Natural killer cell treated with Interleukin-12 subunit alpha and Interleukin-12 subunit beta and Interleukin-15 and Interleukin-18, amount 100 ng/mL, for 72 hours (primary cell): ENCODE measurements around the gene IL17REL. TPM values are rescaled to one million over a fixed set of nuclear protein-coding genes. Genes with fewer than 3 reads are reported as not detected.
"Not testable (repeated sequence)": the region's sequence is repeated elsewhere in the genome, so short reads cannot be mapped to it uniquely, and the experiment has no call there.

Experiments
- ATAC-seq, 2 donors: fragments of 150-1000 bp; cut with Tn5 transposase in 1 of 2; sonication (Bioruptor Pico), chemical (Tn5 transposase) in 1 of 2; 2 replicates each; pipeline ENCODE4 v1.10.0; 2021
- DNase-seq: peaks from one replicate; pipeline ENCODE4 v3.0.0; 2022; ENCODE audit warnings: low spot score
- H3K27ac Mint-ChIP-seq, 2 donors: 1 replicate in 1 of 2; 2 replicates in 1 of 2; pipeline ENCODE4 v1.8.0; 2022; ENCODE audit warnings: mixed read lengths in 2 of 2, mild to moderate bottlenecking in 1 of 2, moderate library complexity in 1 of 2
- H3K27me3 Mint-ChIP-seq, 2 donors: 1 replicate in 1 of 2; 2 replicates in 1 of 2; pipeline ENCODE4 v1.8.0; 2022; ENCODE audit warnings: mixed read lengths in 2 of 2
- H3K36me3 Mint-ChIP-seq: one replicate; pipeline ENCODE4 v1.8.0; 2022; ENCODE audit warnings: mixed read lengths
- H3K4me1 Mint-ChIP-seq, 2 donors: 1 replicate in 1 of 2; 2 replicates in 1 of 2; pipeline ENCODE4 v1.8.0; 2022; ENCODE audit warnings: low read depth in 2 of 2, mixed read lengths in 2 of 2, mild to moderate bottlenecking in 1 of 2
- H3K4me3 Mint-ChIP-seq: one replicate; pipeline ENCODE4 v1.8.0; 2022; ENCODE audit warnings: mixed read lengths
- H3K9me3 Mint-ChIP-seq: 2 replicates; pipeline ENCODE4 v1.8.0; 2022; ENCODE audit warnings: mixed read lengths
- total RNA-seq, 2 donors: library from RNA; stranded (reverse); gene quantifications; one replicate each; pipeline ENCODE4 v1.2.3, GENCODE V29; 2022

The IL17REL gene
- total RNA-seq, 2 donors from 2014 or later, result not detected

DNA sequence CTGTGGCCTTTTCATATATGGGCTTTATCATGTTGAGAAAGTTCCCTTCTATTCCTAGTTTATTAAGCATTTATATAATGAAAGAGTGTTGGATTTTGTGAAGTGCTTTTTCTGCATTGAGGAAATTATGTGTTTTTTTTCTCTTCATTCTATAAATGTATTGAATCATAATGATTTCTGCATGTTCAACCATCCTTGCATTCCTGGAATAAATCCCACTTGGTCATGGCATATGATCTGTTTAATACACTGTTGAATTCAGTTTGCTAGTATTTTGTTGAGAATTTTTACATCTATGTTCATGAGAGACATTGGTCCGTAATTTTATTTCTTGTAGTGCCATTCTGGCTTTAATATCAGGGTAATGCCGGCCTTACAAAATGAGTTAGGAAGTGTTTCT lies 26.2 kb downstream of the IL17REL start:
- Mint-ChIP-seq H3K9me3 (peaks cover 10% of the 10 kb centered on the region), H3K27ac (no peak overlapping the region), H3K4me3 (no peak overlapping the region), H3K36me3 (peaks cover 23% of the 10 kb centered on the region), H3K27me3 (peaks cover 39 to 42% of the 10 kb centered on the region in 2 donors), H3K4me1 (peaks cover 0 to 5% of the 10 kb centered on the region in 2 donors)
- DNase-seq (no peak), ATAC-seq (no peak)

DNA sequence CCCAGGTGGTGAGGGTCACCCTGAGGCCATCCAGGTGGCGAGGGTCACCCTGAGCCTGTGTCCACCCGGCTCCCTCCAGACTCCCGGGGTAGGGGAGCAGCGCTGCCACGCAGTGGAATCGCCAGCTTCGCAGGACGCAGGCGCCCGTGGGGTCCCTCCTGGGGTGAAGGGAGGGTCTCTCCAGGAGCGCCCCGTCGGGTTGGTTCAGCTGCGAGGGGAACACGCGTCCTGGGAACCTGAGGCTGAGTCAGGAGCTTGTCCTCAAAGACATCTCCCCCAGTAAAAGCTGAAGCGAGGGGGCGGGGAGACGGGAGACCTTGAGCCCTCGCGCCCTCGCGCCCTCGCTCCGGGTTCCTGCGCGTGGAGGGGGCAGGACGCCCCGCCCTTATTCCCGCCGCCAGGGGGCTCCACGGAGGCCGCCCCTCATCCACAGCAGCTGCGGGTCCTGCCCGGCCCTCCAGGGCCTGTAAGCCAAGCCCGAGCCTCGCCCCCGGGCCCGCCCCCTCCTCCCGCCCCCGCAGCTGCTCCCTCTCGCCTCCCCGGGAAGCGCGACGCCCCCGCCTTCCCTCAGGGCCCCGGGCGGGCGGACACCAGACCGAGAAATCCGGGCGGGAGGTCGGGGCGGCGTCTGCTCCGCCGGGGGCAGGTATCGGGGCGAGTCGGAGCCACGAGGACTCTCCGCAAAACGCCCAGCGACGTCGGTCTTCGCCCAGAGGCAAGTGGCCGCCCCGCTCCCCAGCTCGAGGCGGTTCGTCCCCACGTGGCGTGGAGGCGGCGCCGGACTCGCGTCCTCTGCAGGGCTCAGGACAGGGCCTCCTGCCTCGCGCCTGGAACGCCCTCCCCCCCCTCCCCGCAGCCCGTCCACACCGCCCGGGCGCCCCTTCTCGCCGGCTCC lies 29.2 kb downstream of the IL17REL start:
- DNase-seq (peak; percentile 60), ATAC-seq (peak; percentile 58 to 77)
- peaks cover 7 to 9% of the 10 kb centered on the region in 2 donors for H3K4me1 Mint-ChIP-seq
- no peak overlapping the region for H3K4me3 Mint-ChIP-seq
- peaks cover 9% of the 10 kb centered on the region for H3K9me3 Mint-ChIP-seq
- H3K27me3 Mint-ChIP-seq, result peaks cover 29 to 30% of the 10 kb centered on the region in 2 donors
- H3K27ac Mint-ChIP-seq, result no peak overlapping the region
- H3K36me3 Mint-ChIP-seq, result peaks cover 28% of the 10 kb centered on the region

DNA sequence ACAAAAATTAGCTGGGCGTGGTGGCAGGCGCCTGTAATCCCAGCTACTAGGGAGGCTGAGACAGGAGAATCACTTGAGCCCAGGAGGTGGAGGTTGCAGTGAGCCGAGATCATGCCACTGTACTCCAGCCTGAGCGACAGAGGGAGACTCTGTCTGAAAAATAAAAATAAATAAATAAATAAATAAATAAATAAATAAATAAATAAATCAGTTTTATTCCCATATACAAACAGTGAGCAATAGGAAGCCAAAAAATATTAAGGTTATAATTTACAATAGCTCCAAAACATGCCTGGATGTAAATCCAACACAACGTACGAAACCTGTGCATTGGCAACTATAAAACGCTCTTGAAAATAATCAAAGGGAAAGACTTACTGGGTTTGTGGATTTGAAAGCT lies 30.8 kb downstream of the IL17REL start:
- not testable (repeated sequence) for H3K9me3 Mint-ChIP-seq, ATAC-seq, H3K4me1 Mint-ChIP-seq, H3K27ac Mint-ChIP-seq, DNase-seq, H3K4me3 Mint-ChIP-seq
- Mint-ChIP-seq H3K27me3 (peaks cover 26 to 30% of the 10 kb centered on the region in 2 donors), H3K36me3 (peaks cover 21% of the 10 kb centered on the region)

DNA sequence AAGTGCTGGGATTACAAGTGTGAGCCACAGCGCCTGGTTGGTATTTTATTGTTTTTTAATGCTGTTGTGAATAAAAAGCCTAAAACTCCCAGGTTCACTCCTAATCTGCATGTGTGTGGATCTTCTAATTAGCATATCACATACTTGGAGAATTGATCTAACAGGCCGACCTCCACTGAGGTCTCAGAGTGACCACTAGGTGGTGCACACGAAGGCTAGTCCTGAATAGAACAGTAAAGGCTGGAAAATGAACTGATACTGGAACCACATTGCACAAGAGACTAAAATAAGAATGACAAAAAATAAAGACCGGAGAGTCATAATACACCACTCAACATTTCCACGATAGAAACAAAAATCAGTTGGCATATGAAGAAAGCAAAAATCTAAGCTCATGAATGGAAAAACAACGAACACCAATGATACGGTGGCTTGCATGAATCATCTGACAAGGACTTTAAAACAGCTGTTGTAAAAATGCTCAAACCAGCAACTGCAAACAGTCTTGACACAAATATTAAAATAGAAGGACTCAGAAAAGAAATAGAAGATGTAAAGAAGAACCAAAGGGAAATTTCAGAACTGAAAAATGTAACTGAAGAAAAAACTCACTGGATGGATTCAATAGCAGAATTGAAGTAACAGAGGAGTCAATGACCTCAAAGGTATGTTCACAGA lies 32.8 kb downstream of the IL17REL start:
- Mint-ChIP-seq H3K27me3 (peaks cover 9% of the 10 kb centered on the region in 2 donors), H3K9me3 (peaks cover 4% of the 10 kb centered on the region), H3K4me1 (peaks cover 18 to 23% of the 10 kb centered on the region in 2 donors), H3K36me3 (peaks cover 5% of the 10 kb centered on the region), H3K4me3 (no peak overlapping the region), H3K27ac (no peak overlapping the region)
- DNase-seq (peak; percentile 60), ATAC-seq (peak in 1 of 2 donors; percentile 67)

DNA sequence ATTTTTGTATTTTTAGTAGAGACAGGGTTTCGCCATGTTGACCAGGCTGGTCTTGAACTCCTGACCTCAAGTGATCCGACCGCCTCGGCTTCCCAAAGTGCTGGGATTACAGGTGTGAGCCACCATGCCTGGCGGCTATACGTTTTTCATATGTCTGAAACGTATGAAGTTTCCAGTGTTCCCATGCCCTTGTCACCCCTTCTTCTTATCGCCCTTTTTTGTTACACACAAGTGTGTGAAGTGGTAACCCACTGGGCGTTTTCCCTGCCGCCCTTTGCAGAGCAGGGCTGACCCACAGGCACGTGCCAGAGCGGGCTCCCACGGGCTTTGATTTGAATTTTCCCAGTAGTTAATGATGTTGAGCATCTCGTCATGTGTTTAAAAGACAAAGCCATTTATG lies 35.0 kb downstream of the IL17REL start:
- Mint-ChIP-seq H3K4me3 (no peak overlapping the region), H3K9me3 (peaks cover 4% of the 10 kb centered on the region), H3K4me1 (peaks cover 12 to 23% of the 10 kb centered on the region in 2 donors), H3K36me3 (peaks cover 5% of the 10 kb centered on the region), H3K27me3 (peaks cover 0 to 2% of the 10 kb centered on the region in 2 donors), H3K27ac (no peak overlapping the region)
- ATAC-seq (no peak), DNase-seq (no peak)

DNA sequence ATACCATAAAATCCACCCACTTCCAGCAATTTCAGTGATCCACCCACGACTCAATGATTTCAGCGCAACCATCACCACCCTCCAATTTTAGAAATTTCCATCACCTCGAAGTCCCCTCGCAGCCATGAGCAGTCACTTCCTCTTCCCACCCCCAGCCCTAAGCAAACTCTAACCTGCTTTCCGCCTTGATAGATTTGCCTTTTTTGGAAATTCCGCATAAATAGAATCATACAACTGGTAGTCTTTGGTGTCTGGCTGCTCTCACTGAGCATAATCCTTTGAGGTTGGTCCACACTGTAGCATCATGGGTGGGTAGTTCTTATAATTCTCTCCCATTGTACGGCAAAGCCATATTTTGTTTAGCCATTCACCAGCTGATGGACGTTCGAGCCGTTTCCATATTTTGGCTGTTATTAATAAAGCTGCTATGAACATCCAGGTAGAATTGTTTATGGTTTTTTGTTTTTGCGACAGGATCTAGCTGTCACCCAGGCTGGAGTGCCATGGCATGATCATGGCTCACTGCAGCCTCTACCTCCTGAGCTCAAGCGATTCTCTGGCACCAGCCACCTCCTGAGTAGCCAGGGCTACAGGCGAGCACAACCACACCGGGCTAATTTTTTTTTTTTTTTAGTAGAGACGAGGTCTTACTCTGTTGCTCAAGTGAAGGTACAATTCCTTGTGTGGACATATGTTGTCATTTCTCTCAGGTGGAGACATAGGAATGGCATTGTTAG lies 36.0 kb downstream of the IL17REL start:
- Mint-ChIP-seq H3K36me3 (peaks cover 5% of the 10 kb centered on the region), H3K27ac (peak overlapping the region; percentile 18 to 38), H3K27me3 (no peaks in the 10 kb centered on the region), H3K9me3 (peaks cover 4% of the 10 kb centered on the region), H3K4me3 (no peak overlapping the region), H3K4me1 (peaks cover 12 to 23% of the 10 kb centered on the region in 2 donors)
- ATAC-seq, result peak in 1 of 2 donors; percentile 6
- DNase-seq, result peak; percentile 62

DNA sequence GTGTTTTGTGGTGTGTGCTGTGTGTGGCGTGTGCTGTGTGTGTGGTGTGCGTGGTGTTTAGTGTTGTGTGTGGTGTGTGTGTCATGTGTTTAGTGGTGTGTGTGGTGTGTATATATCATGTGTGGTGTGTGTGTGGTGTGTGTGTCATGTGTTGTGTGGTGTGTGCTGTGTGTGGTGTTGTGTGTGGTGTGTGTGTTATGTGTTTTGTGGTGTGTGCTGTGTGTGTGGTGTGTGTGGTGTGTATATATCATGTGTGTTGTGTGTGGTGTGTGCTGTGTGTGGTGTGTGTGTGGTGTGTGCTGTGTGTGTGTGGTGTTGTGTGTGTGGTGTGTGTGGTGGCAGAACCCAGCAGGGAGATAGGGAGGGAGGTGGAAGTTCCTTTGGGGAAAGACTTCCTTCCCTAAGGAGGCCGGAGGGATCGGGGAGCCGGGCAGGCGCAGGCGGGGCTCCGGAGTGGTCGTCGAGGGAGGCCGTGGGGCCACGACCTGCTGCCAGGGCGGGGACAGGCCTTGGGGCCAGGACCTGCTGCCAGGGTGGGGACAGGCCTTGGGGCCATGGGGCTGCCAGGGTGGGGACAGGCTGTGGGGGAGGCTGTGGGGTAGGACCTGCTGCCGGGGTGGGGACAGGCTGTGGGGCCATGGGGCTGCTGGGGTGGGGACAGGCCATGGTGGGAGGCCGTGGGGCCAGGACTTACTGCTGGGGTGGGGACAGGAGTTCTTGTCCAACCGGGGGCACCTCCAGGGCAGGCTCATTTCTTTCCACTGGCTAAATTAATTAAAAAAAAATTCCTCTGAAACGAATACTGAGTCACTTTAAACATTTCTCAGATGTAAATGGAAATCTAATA lies 36.8 kb downstream of the IL17REL start:
- no peaks in the 10 kb centered on the region for H3K27me3 Mint-ChIP-seq
- peak; percentile 60 for DNase-seq
- peak; percentile 32 to 40 for ATAC-seq
- H3K36me3 Mint-ChIP-seq, result peaks cover 5% of the 10 kb centered on the region
- H3K4me3 Mint-ChIP-seq, result peak overlapping the region; percentile 54
- H3K4me1 Mint-ChIP-seq, result peaks cover 15 to 27% of the 10 kb centered on the region in 2 donors
- H3K27ac Mint-ChIP-seq, result peak overlapping the region; percentile 29 to 50
- peaks cover 4% of the 10 kb centered on the region for H3K9me3 Mint-ChIP-seq

DNA sequence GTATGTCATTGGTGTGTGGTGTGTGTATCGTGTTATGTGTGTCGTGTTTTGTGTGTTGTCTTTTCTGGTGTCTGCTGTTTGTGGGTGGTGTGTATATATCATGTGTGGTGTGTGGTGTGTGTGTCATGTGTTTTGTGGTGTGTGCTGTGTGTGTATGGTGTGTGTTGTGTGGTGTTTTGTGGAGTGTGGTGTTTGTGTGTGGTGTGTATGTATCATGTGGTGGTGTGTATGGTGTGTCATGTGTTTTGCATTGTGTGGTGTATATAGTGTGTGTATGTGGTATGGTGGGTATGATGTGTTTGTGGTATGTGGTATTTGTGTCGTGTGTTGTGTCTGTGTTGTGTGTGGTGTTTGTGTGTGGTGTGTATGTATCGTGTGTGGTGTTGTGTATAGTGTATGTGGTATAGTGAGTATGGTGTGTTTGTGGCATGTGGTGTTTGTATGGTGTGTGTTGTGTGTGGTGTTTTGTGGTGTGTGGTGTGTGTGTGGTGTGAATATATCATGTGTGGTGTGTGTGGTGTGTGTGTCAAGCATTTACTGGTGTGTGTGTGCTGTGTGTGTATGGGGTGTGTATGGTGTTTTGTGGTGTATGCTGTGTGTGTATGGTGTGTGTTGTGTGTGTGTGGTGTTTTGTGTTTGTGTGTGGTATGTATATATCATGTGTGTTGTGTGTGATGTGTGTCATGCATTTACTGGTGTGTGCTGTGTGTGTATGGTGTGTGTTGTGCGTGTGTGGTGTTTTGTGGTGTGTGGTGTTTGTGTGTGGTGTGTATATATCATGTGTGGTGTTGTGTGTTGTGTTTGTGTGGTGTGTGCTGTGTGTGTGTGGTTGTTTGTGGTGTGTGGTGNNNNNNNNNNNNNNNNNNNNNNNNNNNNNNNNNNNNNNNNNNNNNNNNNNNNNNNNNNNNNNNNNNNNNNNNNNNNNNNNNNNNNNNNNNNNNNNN lies 39.3 kb downstream of the IL17REL start:
- Mint-ChIP-seq H3K36me3 (no peaks in the 10 kb centered on the region), H3K4me3 (no peak overlapping the region), H3K27me3 (no peaks in the 10 kb centered on the region), H3K27ac (no peak overlapping the region), H3K4me1 (peaks cover 16 to 25% of the 10 kb centered on the region in 2 donors), H3K9me3 (no peaks in the 10 kb centered on the region)
- ATAC-seq, result no peak
- no peak for DNase-seq

DNA sequence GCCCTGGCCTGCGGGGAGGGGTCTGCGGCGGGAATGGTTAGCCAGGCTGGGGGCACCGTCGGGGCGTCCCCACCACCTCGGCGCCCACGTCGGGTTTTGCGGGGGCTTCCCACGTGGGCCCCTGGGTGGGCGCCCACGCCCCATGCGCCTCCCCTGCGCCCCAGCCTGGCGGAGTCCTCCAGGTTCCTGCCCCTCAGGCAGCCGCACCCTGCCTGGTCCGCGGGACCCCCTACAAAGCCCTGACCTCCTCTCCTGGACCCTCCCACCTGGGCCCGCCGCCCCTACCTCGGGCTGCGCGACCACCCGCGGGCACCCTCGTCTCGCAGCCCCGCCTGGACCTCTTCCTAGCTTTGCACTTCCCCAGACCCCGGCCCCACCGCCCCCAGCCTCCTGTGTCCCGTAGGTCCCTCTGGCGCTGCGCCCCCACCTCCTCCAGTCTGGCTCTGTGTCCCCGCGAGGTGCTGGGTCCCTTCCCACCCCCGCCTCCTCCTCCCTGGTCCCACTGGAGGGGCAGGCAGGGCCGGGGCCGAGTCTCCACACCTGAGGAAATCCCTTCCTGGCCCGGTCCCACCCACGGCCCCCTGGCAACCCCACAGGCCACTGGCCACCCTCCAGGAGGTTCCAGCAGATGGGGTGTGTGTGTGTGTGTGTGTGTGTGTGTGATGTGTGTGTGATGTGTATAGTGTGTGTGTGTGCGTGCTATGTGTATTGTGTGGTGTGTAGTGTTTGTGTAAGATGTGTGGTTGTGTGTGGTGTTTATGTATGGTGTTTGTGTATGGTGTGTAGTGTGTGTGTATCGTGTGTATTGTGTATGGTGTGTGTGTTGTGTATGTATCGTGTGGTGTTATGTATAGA lies 40.2 kb downstream of the IL17REL start:
- no peak overlapping the region for H3K4me3 Mint-ChIP-seq
- H3K4me1 Mint-ChIP-seq, result peaks cover 18 to 25% of the 10 kb centered on the region in 2 donors
- no peaks in the 10 kb centered on the region for H3K9me3 Mint-ChIP-seq
- H3K36me3 Mint-ChIP-seq, result no peaks in the 10 kb centered on the region
- no peak for ATAC-seq
- DNase-seq, result peak; percentile 57
- H3K27ac Mint-ChIP-seq, result no peak overlapping the region
- H3K27me3 Mint-ChIP-seq, result no peaks in the 10 kb centered on the region

DNA sequence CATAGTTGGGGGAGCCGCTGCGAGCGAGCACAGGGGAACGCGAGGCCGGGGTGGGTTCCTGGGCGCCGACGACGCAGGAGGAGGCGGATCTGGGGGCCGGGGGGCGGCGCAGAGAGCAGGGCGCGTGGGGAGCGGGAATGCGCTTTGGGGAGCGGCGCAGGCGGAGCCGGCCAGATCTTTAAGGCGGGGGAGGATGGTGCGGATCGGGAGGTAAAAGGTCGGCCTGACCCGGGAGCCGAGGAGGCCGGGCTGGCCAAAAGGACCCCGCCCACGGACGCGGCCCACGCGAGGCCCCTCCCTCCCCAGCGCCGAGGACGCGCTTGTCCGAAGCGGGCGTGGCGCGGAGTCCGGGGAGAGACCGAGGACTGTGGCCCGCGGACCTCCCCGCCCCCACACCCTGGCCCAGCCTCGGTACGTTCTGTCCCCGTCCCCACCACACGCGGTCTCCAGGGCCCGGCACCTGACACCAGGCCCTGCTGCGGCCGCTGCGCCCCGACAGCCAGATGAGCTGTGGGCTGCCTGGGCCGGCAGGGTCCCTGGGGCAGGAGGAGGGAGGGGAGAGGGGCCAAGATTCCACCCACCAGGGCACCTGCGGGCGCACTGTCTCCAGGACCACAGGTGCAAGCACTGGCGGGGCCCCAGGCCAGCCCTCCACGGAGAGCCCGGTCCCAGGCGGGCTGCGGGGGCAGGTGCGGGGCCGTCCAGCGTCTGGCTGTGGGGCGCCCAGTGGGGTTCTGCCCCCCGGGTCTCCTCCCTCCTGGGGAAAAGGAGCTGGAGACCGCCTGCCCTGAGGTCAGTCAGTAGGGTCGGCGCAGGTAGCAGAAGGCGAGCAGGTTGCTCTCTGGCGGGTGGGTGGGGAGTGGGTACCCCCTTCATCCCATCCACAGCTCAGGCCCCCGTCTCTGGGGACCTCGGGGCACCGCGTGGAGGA lies 41.1 kb downstream of the IL17REL start:
- no peaks in the 10 kb centered on the region for H3K36me3 Mint-ChIP-seq
- DNase-seq, result peak; percentile 74
- ATAC-seq, result peak; percentile 54 to 59
- no peaks in the 10 kb centered on the region for H3K27me3 Mint-ChIP-seq
- H3K9me3 Mint-ChIP-seq, result no peaks in the 10 kb centered on the region
- peak overlapping the region; percentile 69 for H3K4me3 Mint-ChIP-seq
- H3K4me1 Mint-ChIP-seq, result peaks cover 21% of the 10 kb centered on the region in 2 donors
- H3K27ac Mint-ChIP-seq, result peak overlapping the region; percentile 77 to 79
